B cell (primary cell): ENCODE data around the gene AGBL4.

ENCODE experiments used
- EZH2 ChIP-seq: IDR thresholded peaks from 2 replicates; pipeline ENCODE4 v1.6.1; 2012; ENCODE audit warnings: borderline replicate concordance, low read depth, mild to moderate bottlenecking, moderate library complexity, low read length; ENCODE audit not compliant: insufficient read depth, poor library complexity, severe bottlenecking
- TF ChIP-seq, protein P1 (sequence below): fragments of 200-600 bp; IDR thresholded peaks from one replicate; pipeline ENCODE4 v1.8.0; 2022; ENCODE audit warnings: antibody characterized with exemption, mild to moderate bottlenecking

DNA sequence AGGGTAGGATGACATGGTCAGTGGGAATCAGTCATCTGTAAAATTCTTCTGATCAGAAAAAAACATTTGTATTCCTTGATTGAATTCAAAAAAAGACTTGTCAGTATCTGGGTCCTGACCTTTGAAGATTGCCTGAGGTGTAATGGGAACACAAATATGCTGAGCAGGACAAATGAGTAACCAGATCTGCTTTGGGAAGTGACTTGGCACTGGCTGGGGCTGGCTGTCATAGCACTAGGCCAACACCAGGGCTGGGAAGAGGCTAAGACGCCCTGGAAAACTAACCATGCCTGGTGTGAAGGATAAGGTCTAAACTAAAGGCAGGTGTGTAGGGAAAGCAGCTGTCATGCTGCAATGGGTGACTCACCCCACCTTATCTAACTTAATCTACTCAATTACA lies 794.2 kb downstream of the AGBL4 start:
- TF ChIP-seq, protein P1, sequence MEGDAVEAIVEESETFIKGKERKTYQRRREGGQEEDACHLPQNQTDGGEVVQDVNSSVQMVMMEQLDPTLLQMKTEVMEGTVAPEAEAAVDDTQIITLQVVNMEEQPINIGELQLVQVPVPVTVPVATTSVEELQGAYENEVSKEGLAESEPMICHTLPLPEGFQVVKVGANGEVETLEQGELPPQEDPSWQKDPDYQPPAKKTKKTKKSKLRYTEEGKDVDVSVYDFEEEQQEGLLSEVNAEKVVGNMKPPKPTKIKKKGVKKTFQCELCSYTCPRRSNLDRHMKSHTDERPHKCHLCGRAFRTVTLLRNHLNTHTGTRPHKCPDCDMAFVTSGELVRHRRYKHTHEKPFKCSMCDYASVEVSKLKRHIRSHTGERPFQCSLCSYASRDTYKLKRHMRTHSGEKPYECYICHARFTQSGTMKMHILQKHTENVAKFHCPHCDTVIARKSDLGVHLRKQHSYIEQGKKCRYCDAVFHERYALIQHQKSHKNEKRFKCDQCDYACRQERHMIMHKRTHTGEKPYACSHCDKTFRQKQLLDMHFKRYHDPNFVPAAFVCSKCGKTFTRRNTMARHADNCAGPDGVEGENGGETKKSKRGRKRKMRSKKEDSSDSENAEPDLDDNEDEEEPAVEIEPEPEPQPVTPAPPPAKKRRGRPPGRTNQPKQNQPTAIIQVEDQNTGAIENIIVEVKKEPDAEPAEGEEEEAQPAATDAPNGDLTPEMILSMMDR = no peak
- no peak for TF ChIP-seq EZH2
